Lower leg skin (tissue), 4 donors: Measurements from ENCODE around the gene IKBKE. TPM values are rescaled to one million over a fixed set of nuclear protein-coding genes. Genes with fewer than 3 reads are reported as not detected.

Experiments used
- DNase-seq, 2 donors: peaks; one replicate each; pipeline ENCODE4 v3.0.0-alpha.2; 2019; ENCODE audit warnings: low spot score in 2 of 2
- H3K4me3 ChIP-seq: fragments of 200-600 bp; sonication (generic); 2 replicates; pipeline ENCODE4 v1.5.1; 2017; ENCODE audit warnings: mild to moderate bottlenecking, low read depth; ENCODE audit not compliant: poor library complexity, severe bottlenecking
- POLR2A ChIP-seq, 2 donors: fragments of 450-650 bp; IDR thresholded peaks; one replicate each; pipeline ENCODE4 v1.6.1; 2016 to 2017; ENCODE audit warnings: antibody characterized with exemption in 2 of 2, mild to moderate bottlenecking in 1 of 2, moderate library complexity in 1 of 2
- WGBS, 2 donors: methylation state at CpG; one replicate each; pipeline ENCODE4 v1.1.5; 2018; 5-methylcytosine and 5-hydroxymethylcytosine counted together
- intact Hi-C: fragments of 100-400 bp; cut with DNase I; formaldehyde crosslinking; loops from one replicate; pipeline ENCODE4 v1.15.0; 2023; ENCODE audit warnings: low total_unique reads
- total RNA-seq, 4 donors: library from RNA; depleted of rRNA; stranded (reverse); fragments of >200 nt; gene quantifications; one replicate each; pipeline ENCODE4 v1.1.0, GENCODE V29; 2016
- TF ChIP-seq, protein P1 (sequence below), 3 donors: fragments of 450-650 bp; IDR thresholded peaks; one replicate each; pipeline ENCODE4 v1.5.1; 2016; ENCODE audit warnings: antibody characterized with exemption in 3 of 3, mild to moderate bottlenecking in 3 of 3, moderate library complexity in 2 of 3

Gene IKBKE
- total RNA-seq, 4 donors from 2014 or later, result 6.1 to 21.4 (median 12.2) TPM

DNA sequence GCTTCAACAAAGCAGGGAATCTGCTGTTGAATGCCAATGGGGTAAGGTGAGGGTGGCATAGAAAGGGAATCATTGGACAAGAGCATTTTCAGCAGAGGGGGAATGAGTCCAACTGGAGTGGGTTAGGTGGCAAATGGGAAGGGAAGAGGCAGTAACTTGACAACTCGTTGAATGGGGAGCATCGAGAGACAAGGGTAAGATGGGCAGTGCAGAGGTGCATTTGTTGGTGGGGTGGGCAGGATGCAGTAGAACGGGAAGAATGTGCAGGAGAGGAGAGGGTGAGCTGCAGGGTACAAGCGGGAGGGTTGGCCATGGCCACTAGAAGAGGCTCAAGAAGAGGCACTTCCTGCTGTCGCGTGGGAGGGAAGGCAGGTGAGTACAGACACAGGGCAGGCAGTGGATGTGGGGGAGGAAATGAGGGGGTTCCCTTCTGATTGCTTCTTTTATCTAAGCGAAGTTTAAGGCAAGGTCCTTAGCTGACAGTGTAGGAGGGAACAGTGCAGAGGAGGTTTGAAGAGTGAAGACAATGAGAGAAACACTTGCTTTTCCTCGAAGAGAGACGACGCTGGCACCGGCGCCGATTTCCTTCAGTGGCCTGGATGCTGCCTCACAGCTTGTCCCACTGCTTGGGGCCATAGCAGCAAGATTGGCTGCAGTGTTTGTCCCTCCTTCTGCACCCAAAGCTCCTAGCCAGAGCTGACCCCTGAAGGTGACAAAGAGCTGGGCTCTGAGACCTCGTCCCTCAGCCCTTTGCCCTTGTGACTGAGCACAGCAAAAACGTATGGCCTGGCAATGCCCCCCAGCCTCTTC, 3.2 kb upstream of the IKBKE start:
- no peak for DNase-seq
- no peak overlapping the region for H3K4me3 ChIP-seq
- 58 to 64% methylated on average over 15 of the region's 15 CpGs for WGBS, 2 donors
- TF ChIP-seq POLR2A (IDR thresholded peaks at IDR 0.05), result no peak
- TF ChIP-seq, protein P1, sequence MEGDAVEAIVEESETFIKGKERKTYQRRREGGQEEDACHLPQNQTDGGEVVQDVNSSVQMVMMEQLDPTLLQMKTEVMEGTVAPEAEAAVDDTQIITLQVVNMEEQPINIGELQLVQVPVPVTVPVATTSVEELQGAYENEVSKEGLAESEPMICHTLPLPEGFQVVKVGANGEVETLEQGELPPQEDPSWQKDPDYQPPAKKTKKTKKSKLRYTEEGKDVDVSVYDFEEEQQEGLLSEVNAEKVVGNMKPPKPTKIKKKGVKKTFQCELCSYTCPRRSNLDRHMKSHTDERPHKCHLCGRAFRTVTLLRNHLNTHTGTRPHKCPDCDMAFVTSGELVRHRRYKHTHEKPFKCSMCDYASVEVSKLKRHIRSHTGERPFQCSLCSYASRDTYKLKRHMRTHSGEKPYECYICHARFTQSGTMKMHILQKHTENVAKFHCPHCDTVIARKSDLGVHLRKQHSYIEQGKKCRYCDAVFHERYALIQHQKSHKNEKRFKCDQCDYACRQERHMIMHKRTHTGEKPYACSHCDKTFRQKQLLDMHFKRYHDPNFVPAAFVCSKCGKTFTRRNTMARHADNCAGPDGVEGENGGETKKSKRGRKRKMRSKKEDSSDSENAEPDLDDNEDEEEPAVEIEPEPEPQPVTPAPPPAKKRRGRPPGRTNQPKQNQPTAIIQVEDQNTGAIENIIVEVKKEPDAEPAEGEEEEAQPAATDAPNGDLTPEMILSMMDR (IDR thresholded peaks at IDR 0.05), result no peak
- intact Hi-C loops, result no loop called here

DNA sequence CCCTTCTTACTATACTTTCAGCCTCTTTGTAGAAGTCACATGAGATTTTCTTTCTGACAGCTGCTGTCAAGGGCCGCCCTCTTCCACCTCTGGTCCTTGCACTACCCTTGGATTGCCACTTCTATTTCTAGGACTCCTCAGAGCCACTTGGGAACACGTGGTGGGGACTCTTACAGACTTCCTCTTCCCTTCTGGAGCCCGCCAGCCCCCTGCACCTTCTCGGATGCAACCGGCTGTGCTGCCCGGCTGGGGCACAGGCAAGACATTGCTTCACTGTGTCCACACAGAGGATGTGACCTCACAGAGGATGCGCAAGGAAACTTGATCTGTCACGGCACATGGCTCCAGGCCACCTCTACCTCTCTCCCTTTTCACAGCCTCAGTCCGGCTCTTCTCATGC, 2.4 kb upstream of the IKBKE start:
- no peak overlapping the region for H3K4me3 ChIP-seq
- intact Hi-C loops, result no loop called here
- no peak for DNase-seq
- 51 to 63% methylated on average over 9 of the region's 9 CpGs for WGBS, 2 donors
- TF ChIP-seq, protein P1 (IDR thresholded peaks at IDR 0.05), result no peak
- TF ChIP-seq POLR2A (IDR thresholded peaks at IDR 0.05), result no peak

DNA sequence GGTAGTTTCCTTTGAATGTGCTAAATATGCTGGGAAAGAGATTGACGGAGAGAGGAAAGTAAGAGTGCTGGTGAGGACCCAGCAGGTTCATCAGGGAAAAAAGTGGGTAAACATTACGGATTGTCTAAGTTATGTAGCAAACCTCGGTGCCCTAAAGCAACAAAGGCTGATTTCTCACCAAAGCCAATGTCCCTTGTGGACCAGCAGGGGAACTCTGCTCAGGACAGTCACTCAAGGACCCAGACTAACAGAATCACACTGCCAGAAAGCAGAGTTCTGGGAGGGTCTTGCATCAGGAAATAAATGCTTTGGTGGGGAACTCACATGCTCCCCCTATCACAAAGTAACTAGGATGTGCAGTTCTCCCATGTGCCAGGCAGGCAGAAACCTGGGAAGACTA, 1.7 kb upstream of the IKBKE start:
- no peak for DNase-seq

DNA sequence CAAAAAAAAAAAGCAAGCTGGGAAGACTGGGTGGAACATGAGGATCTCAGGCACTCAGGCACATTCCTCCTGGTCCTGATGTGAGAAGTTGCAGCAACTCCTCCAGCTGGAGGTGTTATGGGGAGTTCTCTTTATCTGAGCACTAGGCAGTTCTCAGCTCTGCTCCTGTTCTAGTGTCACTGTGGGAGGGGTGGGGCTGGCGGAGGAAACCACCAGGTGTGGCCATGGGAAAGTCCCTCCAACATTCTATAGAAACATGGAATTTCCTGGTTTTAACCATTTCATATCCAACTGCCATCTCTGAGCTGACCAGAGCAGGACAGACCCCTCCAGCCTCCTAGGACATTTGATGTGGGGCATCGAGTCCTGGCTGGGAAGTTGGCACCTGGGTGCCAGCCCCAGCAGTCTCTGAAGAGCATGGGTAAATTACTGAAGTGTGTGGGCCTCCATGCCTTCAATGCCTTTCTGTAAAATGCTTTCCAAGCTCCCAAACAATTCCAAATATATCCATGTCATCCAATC, 804 bp upstream of the IKBKE start:
- intact Hi-C loops, result no loop called here
- no peak for DNase-seq
- 21 to 50% methylated on average over 2 of the region's 2 CpGs for WGBS, 2 donors
- TF ChIP-seq, protein P1 (IDR thresholded peaks at IDR 0.05), result no peak
- TF ChIP-seq POLR2A (IDR thresholded peaks at IDR 0.05), result no peak
- no peak overlapping the region for H3K4me3 ChIP-seq

More for the DNA sequence above, 1.7 kb upstream of the IKBKE start:
- WGBS, 2 donors, result 66 to 75% methylated on average over 3 of the region's 3 CpGs
- intact Hi-C loops, result no loop called here
- no peak overlapping the region for H3K4me3 ChIP-seq
- TF ChIP-seq POLR2A (IDR thresholded peaks at IDR 0.05), result no peak
- TF ChIP-seq, protein P1 (IDR thresholded peaks at IDR 0.05), result no peak

DNA sequence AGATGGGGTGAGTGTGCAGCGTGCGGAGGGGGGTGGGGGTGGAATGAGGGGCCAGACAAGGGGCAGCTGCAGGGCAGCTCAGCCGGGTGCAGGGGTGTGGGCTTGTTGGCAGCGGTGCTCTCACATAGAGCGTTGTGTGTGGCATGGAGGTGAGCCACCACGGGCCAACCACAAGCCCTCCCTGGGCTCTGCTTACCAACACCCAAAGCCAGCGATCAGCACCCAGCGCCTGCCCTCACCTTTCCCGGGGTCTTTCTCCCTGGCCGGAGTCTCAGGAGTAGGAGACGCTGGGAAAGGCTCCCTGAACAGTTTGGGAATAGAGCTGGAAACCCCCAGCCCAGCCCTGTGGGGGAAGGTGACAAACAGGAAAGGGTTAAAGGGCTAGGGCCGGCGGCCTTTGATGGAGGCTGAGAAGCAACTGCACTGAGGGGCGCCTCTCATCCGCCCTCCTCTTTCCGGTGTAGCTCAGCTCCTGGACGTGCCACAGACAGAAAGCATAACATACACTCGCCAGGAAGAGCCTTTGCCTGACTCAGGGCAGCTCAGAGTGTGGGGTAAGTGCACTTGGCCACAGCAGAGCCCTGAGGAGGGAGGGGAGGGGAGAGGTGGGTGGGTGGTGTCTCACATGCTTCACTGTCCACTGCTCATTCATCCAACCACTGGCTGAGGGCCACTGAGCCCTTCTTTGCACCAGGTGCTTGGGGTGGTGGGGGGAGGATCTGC, 577 bp downstream of the IKBKE start:
- H3K4me3 ChIP-seq, result peak overlapping the region; percentile 42
- 1% methylated on average over 17 to 18 of the region's 18 CpGs for WGBS, 2 donors
- TF ChIP-seq, protein P1 (IDR thresholded peaks at IDR 0.05), result no peak
- no peak for TF ChIP-seq POLR2A (IDR thresholded peaks at IDR 0.05)
- DNase-seq, result no peak
- intact Hi-C loops, result no loop called here
